B cell (primary cell): Measurements from ENCODE around the gene ATP7B. TPM values are rescaled to one million over a fixed set of nuclear protein-coding genes. Genes with fewer than 3 reads are reported as not detected.

ENCODE experiments used
- ATAC-seq: fragments of 200-7000 bp; cut with Tn5 transposase; one replicate; pipeline ENCODE4 v1.10.0; 2021; ENCODE audit warnings: low read depth, mild to moderate bottlenecking, moderate number of reproducible peaks, moderate library complexity
- CTCF ChIA-PET: fragments of 350-600 bp; sonication (Branson Sonifier 250); formaldehyde crosslinking; loops from one replicate; lab custom pipeline; 2021; ENCODE audit warnings: antibody characterized with exemption, inconsistent platforms; lab: Charles Lee
- POLR2A ChIA-PET: fragments of 350-600 bp; sonication (Branson Sonifier 250); formaldehyde crosslinking; loops from one replicate; lab custom pipeline; 2021; ENCODE audit warnings: antibody characterized with exemption; lab: Charles Lee
- DNase-seq: peaks from one replicate; pipeline ENCODE4 v3.0.0; 2013
- H2AFZ ChIP-seq: 2 replicates; pipeline ENCODE4 v1.6.1; 2012; ENCODE audit warnings: mild to moderate bottlenecking, low read depth, low read length; ENCODE audit not compliant: insufficient read depth, poor library complexity, severe bottlenecking
- H3K27ac ChIP-seq, 2 donors: 1 replicate in 1 of 2; 2 replicates in 1 of 2; pipeline ENCODE4 v1.5.1; 2012 to 2013; ENCODE audit warnings: low read length in 2 of 2, mild to moderate bottlenecking in 2 of 2, moderate library complexity in 1 of 2
- H3K27me3 ChIP-seq, 4 experiments: fragments of 200-600 bp in 1 of 4; sonication (generic) in 1 of 4; replicated peaks in 1 of 4; 1 replicate in 2 of 4; 2 replicates in 2 of 4; pipeline versions ENCODE4 v1.6.1 to v1.7.0; 2013 to 2016; ENCODE audit warnings: low read length in 3 of 4, mild to moderate bottlenecking in 2 of 4, mixed read lengths in 1 of 4, moderate library complexity in 1 of 4; ENCODE audit not compliant: insufficient read depth in 4 of 4, control insufficient read depth in 3 of 4; ENCODE audit errors: control extremely low read depth in 1 of 4
- H3K36me3 ChIP-seq, 2 experiments: replicated peaks in 1 of 2; 1 replicate in 1 of 2; 2 replicates in 1 of 2; pipeline versions ENCODE4 v1.6.1 to v1.7.1; 2013; ENCODE audit warnings: low read length in 1 of 2; ENCODE audit not compliant: insufficient read depth in 2 of 2, control insufficient read depth in 1 of 2; ENCODE audit errors: control extremely low read depth in 1 of 2, extremely low read depth in 1 of 2
- H3K4me1 ChIP-seq, 2 donors: fragments of 200-600 bp in 1 of 2; sonication (generic) in 1 of 2; 1 replicate in 1 of 2; 2 replicates in 1 of 2; pipeline versions ENCODE4 v1.5.1 to v1.6.1; 2013 to 2017; ENCODE audit warnings: low read length in 2 of 2; ENCODE audit not compliant: control insufficient read depth in 2 of 2, insufficient read depth in 2 of 2
- H3K4me2 ChIP-seq: replicated peaks from 2 replicates; pipeline ENCODE3; 2012; ENCODE audit warnings: mild to moderate bottlenecking, low read depth, low read length; ENCODE audit not compliant: poor library complexity, severe bottlenecking
- H3K4me3 ChIP-seq, 5 experiments: fragments of 200-600 bp in 1 of 5; sonication (generic) in 1 of 5; 1 replicate in 3 of 5; 2 replicates in 2 of 5; pipeline versions ENCODE4 v1.5.1 to v1.7.0; 2011 to 2016; ENCODE audit warnings: low read length in 4 of 5, mild to moderate bottlenecking in 4 of 5, low read depth in 2 of 5, control low read depth in 1 of 5, moderate library complexity in 1 of 5; ENCODE audit not compliant: insufficient read depth in 1 of 5; ENCODE audit errors: control extremely low read depth in 1 of 5, extremely low read depth in 1 of 5
- H3K79me2 ChIP-seq: fragments of 200-600 bp; sonication (generic); one replicate; pipeline ENCODE4 v1.6.0; 2016; ENCODE audit warnings: low read length; ENCODE audit not compliant: control insufficient read depth, insufficient read depth
- H3K9ac ChIP-seq: fragments of 200-600 bp; sonication (generic); 2 replicates; pipeline ENCODE4 v1.6.1; 2017; ENCODE audit warnings: mild to moderate bottlenecking, low read length, moderate library complexity
- H3K9me3 ChIP-seq, 3 donors: one replicate each; pipeline versions ENCODE4 v1.6.1 to v1.7.1; 2013; ENCODE audit warnings: low read length in 2 of 3; ENCODE audit not compliant: control insufficient read depth in 2 of 3, insufficient read depth in 1 of 3; ENCODE audit errors: control extremely low read depth in 1 of 3
- H4K20me1 ChIP-seq: 2 replicates; pipeline ENCODE4 v1.6.0; 2012; ENCODE audit warnings: mild to moderate bottlenecking, low read length; ENCODE audit not compliant: insufficient read depth, control insufficient read depth, poor library complexity, severe bottlenecking
- H3K27ac Mint-ChIP-seq: one replicate; pipeline ENCODE4 v1.8.0; 2021; ENCODE audit warnings: mixed read lengths
- H3K27me3 Mint-ChIP-seq: one replicate; pipeline ENCODE4 v1.8.0; 2021; ENCODE audit warnings: mixed read lengths
- H3K4me1 Mint-ChIP-seq: one replicate; pipeline ENCODE4 v1.8.0; 2021; ENCODE audit warnings: mixed read lengths
- H3K4me3 Mint-ChIP-seq: one replicate; pipeline ENCODE4 v1.8.0; 2021; ENCODE audit warnings: mixed read lengths
- H3K9me3 Mint-ChIP-seq: one replicate; pipeline ENCODE4 v1.8.0; 2022; ENCODE audit warnings: mixed read lengths; ENCODE audit not compliant: insufficient read depth
- CTCF ChIP-seq: fragments of 200-600 bp; IDR thresholded peaks from one replicate; pipeline ENCODE4 v1.8.0; 2022; ENCODE audit warnings: antibody characterized with exemption, mild to moderate bottlenecking
- EZH2 ChIP-seq: IDR thresholded peaks from 2 replicates; pipeline ENCODE4 v1.6.1; 2012; ENCODE audit warnings: borderline replicate concordance, low read depth, mild to moderate bottlenecking, moderate library complexity, low read length; ENCODE audit not compliant: insufficient read depth, poor library complexity, severe bottlenecking
- WGBS: methylation state at CpG from one replicate; pipeline ENCODE4 v1.1.5; 2013; ENCODE audit warnings: missing lambda C conversion rate; ENCODE audit not compliant: insufficient coverage; 5-methylcytosine and 5-hydroxymethylcytosine counted together
- intact Hi-C: fragments of 100-400 bp; cut with micrococcal nuclease; formaldehyde crosslinking; loops from one replicate; pipeline ENCODE4 v1.10.0; 2022
- polyA plus RNA-seq: library from polyadenylated mRNA; depleted of rRNA; stranded (reverse); fragments of >200 nt; gene quantifications from 2 replicates; pipeline ENCODE4 v1.2.3, GENCODE V29; 2012
- total RNA-seq, 2 donors: library from RNA; stranded (reverse); fragments of 120-200 nt in 1 of 2; gene quantifications; 1 replicate in 1 of 2; 2 replicates in 1 of 2; pipeline versions ENCODE4 v1.2.3 to v1.2.4, GENCODE V29; 2013 to 2022

ATP7B gene
- total and polyA plus RNA-seq, 2 donors (not counting 1 experiment from before 2014, with no cell fraction given), result 0.10 to 0.91 TPM

GRCh38 chr13:52047463-52047862 lies 36.2 kb upstream of the ATP7B start:
- Histone ChIP-seq H3K79me2 (no peaks in the 10 kb centered on the region), H4K20me1 (no peaks in the 10 kb centered on the region), H3K9me3 (no peaks in the 10 kb centered on the region), H3K9ac (no peak overlapping the region), H3K27ac (no peak overlapping the region), H3K4me3 (no peak overlapping the region), H3K4me2 (no peak overlapping the region), H2AFZ (no peak overlapping the region), H3K27me3 (no peaks in the 10 kb centered on the region), H3K36me3 (no peaks in the 10 kb centered on the region), H3K4me1 (no peaks in the 10 kb centered on the region)
- ChIA-PET CTCF (no interaction called here), POLR2A (no interaction called here)
- 98% methylated on average over 3 of the region's 3 CpGs for WGBS
- no peak for DNase-seq
- intact Hi-C loops, result loop anchor here (10.0 kb wide), 1 partner anchor 47 kb away; no protein-coding TSS in a partner anchor
- H3K4me3 Mint-ChIP-seq, result no peak overlapping the region
- H3K27me3 Mint-ChIP-seq, result peaks cover 7% of the 10 kb centered on the region
- ATAC-seq, result no peak
- no peaks in the 10 kb centered on the region for H3K4me1 Mint-ChIP-seq
- no peaks in the 10 kb centered on the region for H3K9me3 Mint-ChIP-seq
- no peak overlapping the region for H3K27ac Mint-ChIP-seq
- TF ChIP-seq CTCF, result no peak

GRCh38 chr13:52043675-52044074 lies 32.4 kb upstream of the ATP7B start:
- 77% methylated on average over 3 of the region's 3 CpGs for WGBS
- no peak overlapping the region for H3K4me3 Mint-ChIP-seq
- H3K27ac Mint-ChIP-seq, result no peak overlapping the region

More at GRCh38 chr13:52043675-52044074, 32.4 kb upstream of the ATP7B start:
- ChIA-PET POLR2A (no interaction called here), CTCF (no interaction called here)
- peaks cover 0 to 4% (median 2%) of the 10 kb centered on the region in 3 donors for H3K9me3 ChIP-seq
- no peak overlapping the region for H2AFZ ChIP-seq
- no peak overlapping the region for H3K4me2 ChIP-seq
- H3K4me3 ChIP-seq, result no peak overlapping the region
- no peak overlapping the region for H3K27ac ChIP-seq
- intact Hi-C loops, result loop anchor here (10.0 kb wide), 1 partner anchor 51 kb away; no protein-coding TSS in a partner anchor
- no peak for DNase-seq
- Mint-ChIP-seq H3K27me3 (no peaks in the 10 kb centered on the region), H3K4me1 (no peaks in the 10 kb centered on the region), H3K9me3 (peaks cover 3% of the 10 kb centered on the region)
- TF ChIP-seq CTCF (no peak), EZH2 (no peak)
- no peaks in the 10 kb centered on the region for H4K20me1 ChIP-seq
- no peaks in the 10 kb centered on the region for H3K79me2 ChIP-seq
- H3K27me3 ChIP-seq, result no peaks in the 10 kb centered on the region
- no peak overlapping the region for H3K9ac ChIP-seq
- no peaks in the 10 kb centered on the region for H3K4me1 ChIP-seq
- ATAC-seq, result no peak
- H3K36me3 ChIP-seq, result no peaks in the 10 kb centered on the region
